GM23338 (cell line): ENCODE measurements around the gene RAMP3. TPM values are rescaled to one million over a fixed set of nuclear protein-coding genes. Genes with fewer than 3 reads are reported as not detected.

Source experiments
- ATAC-seq: fragments of 200-7000 bp; cut with Tn5 transposase; 3 replicates; pipeline ENCODE4 v1.9.1; 2020
- DNase-seq: peaks from one replicate; pipeline ENCODE4 v3.0.0-alpha.2; 2015; ENCODE audit warnings: low spot score
- H2AFZ ChIP-seq: fragments of 200-600 bp; sonication (generic); 2 replicates; pipeline ENCODE4 v1.8.0; 2016; ENCODE audit warnings: antibody characterized with exemption, mild to moderate bottlenecking, moderate library complexity
- H3F3A ChIP-seq: fragments of 200-600 bp; sonication (generic); replicated peaks from 2 replicates; pipeline ENCODE4 v1.8.0; 2017; ENCODE audit warnings: antibody characterized with exemption, mixed run types, low read depth
- H3K27ac ChIP-seq: fragments of 200-600 bp; sonication (generic); 2 replicates; pipeline ENCODE4 v1.6.1; 2016; ENCODE audit warnings: low read depth
- H3K27me3 ChIP-seq: fragments of 200-600 bp; sonication (generic); 2 replicates; pipeline ENCODE4 v1.8.0; 2016; ENCODE audit warnings: mild to moderate bottlenecking, mixed run types, moderate library complexity; ENCODE audit not compliant: insufficient read depth
- H3K36me3 ChIP-seq: fragments of 200-600 bp; sonication (generic); 2 replicates; pipeline ENCODE4 v1.8.0; 2016; ENCODE audit warnings: mild to moderate bottlenecking; ENCODE audit not compliant: insufficient read depth
- H3K4me1 ChIP-seq: fragments of 200-600 bp; sonication (generic); 2 replicates; pipeline ENCODE4 v1.8.0; 2016; ENCODE audit warnings: mild to moderate bottlenecking, moderate library complexity; ENCODE audit not compliant: insufficient read depth
- H3K4me2 ChIP-seq: fragments of 200-600 bp; sonication (generic); 2 replicates; pipeline ENCODE4 v1.7.1; 2017; ENCODE audit warnings: mixed run types
- H3K4me3 ChIP-seq: fragments of 200-600 bp; sonication (generic); 2 replicates; pipeline ENCODE4 v1.6.1; 2016; ENCODE audit warnings: mixed run types
- H3K79me2 ChIP-seq: fragments of 200-600 bp; sonication (generic); replicated peaks from 2 replicates; pipeline ENCODE4 v1.8.0; 2017; ENCODE audit warnings: mild to moderate bottlenecking; ENCODE audit not compliant: insufficient read depth
- H3K9me2 ChIP-seq: fragments of 200-600 bp; sonication (generic); 2 replicates; pipeline ENCODE4 v1.8.0; 2017; ENCODE audit not compliant: insufficient read depth
- H4K20me1 ChIP-seq: fragments of 200-600 bp; sonication (generic); replicated peaks from 2 replicates; pipeline ENCODE4 v1.8.0; 2017; ENCODE audit warnings: mild to moderate bottlenecking; ENCODE audit not compliant: insufficient read depth
- H3K27ac Mint-ChIP-seq: 2 replicates; pipeline ENCODE4 v1.8.0; 2020; ENCODE audit warnings: inconsistent platforms, mild to moderate bottlenecking, moderate library complexity, mixed read lengths
- H3K27me3 Mint-ChIP-seq: 3 replicates; pipeline ENCODE4 v1.8.0; 2022; ENCODE audit warnings: low read depth, mild to moderate bottlenecking, moderate library complexity, mixed read lengths, inconsistent platforms; ENCODE audit not compliant: insufficient read depth, poor library complexity
- H3K36me3 Mint-ChIP-seq: 3 replicates; pipeline ENCODE4 v1.8.0; 2021; ENCODE audit warnings: low read depth, mild to moderate bottlenecking, inconsistent platforms, moderate library complexity, mixed read lengths
- H3K4me1 Mint-ChIP-seq: 3 replicates; pipeline ENCODE4 v1.8.0; 2020; ENCODE audit warnings: mild to moderate bottlenecking, inconsistent platforms, mixed read lengths
- H3K4me3 Mint-ChIP-seq: 3 replicates; pipeline ENCODE4 v1.8.0; 2021; ENCODE audit warnings: moderate library complexity, mild to moderate bottlenecking, inconsistent platforms, mixed read lengths
- H3K9me3 Mint-ChIP-seq: 3 replicates; pipeline ENCODE4 v1.8.0; 2020; ENCODE audit warnings: moderate library complexity, mild to moderate bottlenecking, inconsistent platforms, mixed read lengths
- CTCF ChIP-seq, 2 experiments: fragments of 200-600 bp in 1 of 2; sonication (generic) in 1 of 2; conservative IDR thresholded peaks; 2 replicates each; pipeline versions ENCODE4 v1.5.1 to v1.6.1; 2016 to 2017; ENCODE audit warnings: antibody characterized with exemption in 2 of 2, low read depth in 2 of 2, mild to moderate bottlenecking in 2 of 2, moderate library complexity in 1 of 2
- EZH2 ChIP-seq: fragments of 200-600 bp; sonication (generic); IDR thresholded peaks from one replicate; pipeline ENCODE4 v1.8.0; 2017; ENCODE audit warnings: antibody characterized with exemption, mild to moderate bottlenecking, low read depth; ENCODE audit not compliant: unreplicated experiment
- EZH2phosphoT487 ChIP-seq: fragments of 200-600 bp; sonication (generic); IDR thresholded peaks from one replicate; pipeline ENCODE4 v1.8.1; 2018; ENCODE audit warnings: antibody characterized with exemption; ENCODE audit not compliant: unreplicated experiment
- JUNB ChIP-seq: IDR thresholded peaks from one replicate; pipeline ENCODE4 v1.6.1; 2016; ENCODE audit warnings: antibody characterized with exemption; ENCODE audit not compliant: unreplicated experiment
- POLR2AphosphoS5 ChIP-seq: IDR thresholded peaks from 2 replicates; pipeline ENCODE4 v1.6.1; 2016; ENCODE audit warnings: antibody characterized with exemption, low read depth
- REST ChIP-seq: IDR thresholded peaks from one replicate; pipeline ENCODE4 v1.6.1; 2018; ENCODE audit warnings: antibody characterized with exemption; ENCODE audit not compliant: unreplicated experiment
- STAT1 ChIP-seq: IDR thresholded peaks from one replicate; pipeline ENCODE4 v1.6.1; 2016; ENCODE audit warnings: antibody characterized with exemption; ENCODE audit not compliant: unreplicated experiment
- ZNF114 ChIP-seq: fragments of 250-450 bp; sonication (Bioruptor Pico); IDR thresholded peaks from 2 replicates; pipeline ENCODE4 v1.5.0; 2020; ENCODE audit warnings: mild to moderate bottlenecking, moderate library complexity
- polyA plus RNA-seq: library from polyadenylated mRNA; unstranded; fragments of >200 nt; fragmentation: Nextera tagmentation; extraction: Ambion mirVana; gene quantifications from 2 replicates; pipeline ENCODE4 v1.2.1, GENCODE V29; 2016
- total RNA-seq: library from RNA; depleted of rRNA; stranded (reverse); fragments of >200 nt; shearing (Covaris generic); gene quantifications from 2 replicates; pipeline ENCODE4 v1.2.3, GENCODE V29; 2014

Gene RAMP3
- total and polyA plus RNA-seq, 2 experiments from 2014 or later = 1.1 to 4.6 TPM

- ATAC-seq (no peak), DNase-seq (no peak)
- H3K79me2 ChIP-seq = no peaks in the 10 kb centered on the region
- Mint-ChIP-seq H3K4me3 (no peak overlapping the region), H3K9me3 (no peaks in the 10 kb centered on the region), H3K27ac (no peak overlapping the region), H3K27me3 (peaks cover 3% of the 10 kb centered on the region), H3K4me1 (no peaks in the 10 kb centered on the region), H3K36me3 (no peaks in the 10 kb centered on the region)
- 0 out of 2 replicates have a peak, but pooled peaks cover 2% of the 10 kb centered on the region for H3K9me2 ChIP-seq
- no peaks in the 10 kb centered on the region for H3K27me3 ChIP-seq
- TF ChIP-seq JUNB (no peak), CTCF (conservative IDR thresholded peaks at IDR 0.05; ENCODE audit: low read depth in 2 of 2) (no peak), STAT1 (no peak), POLR2AphosphoS5 (no peak)
- H3K27ac ChIP-seq = no peak overlapping the region
- no peak overlapping the region for H2AFZ ChIP-seq
- H3K4me2 ChIP-seq = no peak overlapping the region
- H4K20me1 ChIP-seq = no peaks in the 10 kb centered on the region
- no peaks in the 10 kb centered on the region for H3K4me1 ChIP-seq
- H3F3A ChIP-seq = no peaks in the 10 kb centered on the region
- H3K4me3 ChIP-seq = no peak overlapping the region
- H3K36me3 ChIP-seq = no peaks in the 10 kb centered on the region
Observed at GRCh38 chr7:45196374-45196773, 38.8 kb downstream of the RAMP3 start.

- H3K27ac ChIP-seq = no peak overlapping the region
Observed at GRCh38 chr7:45197461-45197860, 39.9 kb downstream of the RAMP3 start.

More at GRCh38 chr7:45197461-45197860, 39.9 kb downstream of the RAMP3 start:
- Histone ChIP-seq H3K4me1 (no peaks in the 10 kb centered on the region), H3K4me2 (no peak overlapping the region), H3K27me3 (no peaks in the 10 kb centered on the region), H4K20me1 (no peaks in the 10 kb centered on the region), H3K79me2 (no peaks in the 10 kb centered on the region), H3K9me2 (0 out of 2 replicates have a peak, but pooled peaks cover 2% of the 10 kb centered on the region), H2AFZ (no peak overlapping the region), H3F3A (no peaks in the 10 kb centered on the region), H3K4me3 (no peak overlapping the region), H3K36me3 (no peaks in the 10 kb centered on the region)
- Mint-ChIP-seq H3K9me3 (no peaks in the 10 kb centered on the region), H3K4me1 (no peaks in the 10 kb centered on the region), H3K4me3 (no peak overlapping the region), H3K27ac (no peak overlapping the region), H3K36me3 (no peaks in the 10 kb centered on the region), H3K27me3 (peaks cover 3% of the 10 kb centered on the region)
- no peak for ATAC-seq
- DNase-seq = no peak
- TF ChIP-seq REST = no peak
- no peak for TF ChIP-seq ZNF114 (CRISPR knock-in tag)
- no peak for TF ChIP-seq POLR2AphosphoS5
- no peak for TF ChIP-seq STAT1
- TF ChIP-seq EZH2 = no peak
- no peak for TF ChIP-seq JUNB
- TF ChIP-seq EZH2phosphoT487 = no peak
